EH (cell line): ENCODE measurements around the gene FOXS1.
"Not testable (repeated sequence)": the region's sequence is repeated elsewhere in the genome, so short reads cannot be mapped to it uniquely, and the experiment has no call there.

Experiments
- DNase-seq: peaks from one replicate; pipeline ENCODE4 v3.0.0-alpha.2; 2015; ENCODE audit warnings: low read depth

FOXS1 gene

DNA sequence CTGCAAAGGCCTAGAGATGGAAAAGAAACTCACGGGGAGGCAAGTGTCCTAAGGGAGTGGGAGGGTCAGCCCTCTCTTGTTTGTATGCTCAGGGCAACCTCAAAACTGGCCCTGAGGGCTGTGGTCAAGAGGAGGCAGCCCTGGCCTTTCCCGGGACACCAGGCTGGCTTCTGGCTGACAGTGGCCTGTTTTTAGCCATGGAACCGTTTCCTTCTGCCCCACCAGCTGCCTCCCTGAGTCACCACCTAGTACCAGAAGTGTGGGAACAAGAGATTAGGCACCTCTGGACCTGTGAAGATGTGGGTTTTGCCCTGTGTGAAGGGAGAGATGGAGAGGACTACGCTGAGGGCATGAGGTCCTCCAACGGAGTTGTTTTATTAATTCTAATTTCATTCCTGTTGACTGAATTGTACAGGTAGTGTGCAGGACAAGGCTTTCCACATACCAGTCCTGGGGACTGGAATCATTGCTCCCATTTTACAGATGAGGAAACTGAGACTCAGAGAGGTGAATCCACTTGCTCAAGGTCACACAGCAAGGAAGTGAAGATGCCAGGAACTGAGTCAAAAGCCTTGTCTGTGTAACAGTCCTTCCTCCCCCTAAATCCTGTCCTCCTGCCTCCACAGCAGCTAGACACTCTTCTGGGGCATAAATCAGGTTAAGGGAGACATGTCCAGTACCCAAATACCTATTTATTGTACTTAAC, 5.5 kb downstream of the FOXS1 start:
- DNase-seq, result peak; percentile 55

DNA sequence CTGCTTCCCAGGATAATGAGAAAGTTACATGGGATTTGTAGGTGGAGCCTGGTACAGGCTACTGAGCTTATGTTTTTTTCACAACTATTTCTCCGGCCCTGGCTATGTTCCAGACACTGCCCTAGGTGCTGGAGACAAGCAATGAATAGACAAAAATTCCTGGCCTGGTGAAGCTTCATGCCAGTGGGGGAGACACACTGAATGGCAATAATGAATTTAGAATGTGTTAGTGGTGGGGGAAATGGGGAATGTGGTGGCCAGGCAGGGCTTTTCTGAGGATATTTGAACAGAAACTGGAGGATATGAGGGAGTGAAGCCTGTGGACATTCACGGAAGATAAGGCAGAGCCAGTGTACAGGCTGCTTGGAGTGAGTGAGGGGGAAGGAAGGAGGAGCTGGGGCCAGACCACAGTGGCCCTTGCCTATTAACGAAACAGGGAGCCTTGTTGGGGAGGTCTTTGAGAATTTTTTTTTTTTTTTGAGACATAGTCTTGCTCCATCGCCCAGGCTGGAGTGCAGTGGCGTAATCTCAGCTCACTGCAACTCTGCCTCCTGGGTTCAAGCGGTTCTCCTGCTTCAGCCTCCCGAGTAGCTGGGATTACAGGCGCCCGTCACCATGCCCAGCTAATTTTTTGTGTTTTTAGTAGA, 6.6 kb downstream of the FOXS1 start:
- peak; percentile 53 for DNase-seq

DNA sequence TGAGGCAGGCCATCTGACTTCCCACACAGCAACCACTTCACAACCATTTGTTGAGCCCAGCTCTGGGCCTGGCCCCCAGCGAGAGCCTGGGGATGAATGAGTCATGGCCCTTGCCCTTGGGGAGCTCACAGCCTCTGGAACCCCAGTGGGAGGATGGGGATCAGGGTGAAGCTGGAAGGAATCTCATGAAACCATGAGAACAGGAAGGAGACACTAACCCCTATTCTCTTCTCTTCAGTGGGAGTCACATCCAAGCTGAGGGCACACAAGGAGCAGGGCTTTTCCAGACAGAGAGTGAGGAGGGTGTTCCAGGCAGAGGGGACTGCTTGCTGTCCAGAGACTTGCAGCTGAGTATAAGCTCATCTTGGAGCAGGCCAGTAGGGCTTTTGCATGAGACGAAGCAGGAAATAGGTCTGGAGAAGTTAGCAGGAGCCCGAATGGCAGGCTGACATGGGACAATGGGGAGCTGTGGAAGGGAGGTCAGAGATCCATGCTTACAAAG, 7.5 kb downstream of the FOXS1 start:
- peak; percentile 79 for DNase-seq

DNA sequence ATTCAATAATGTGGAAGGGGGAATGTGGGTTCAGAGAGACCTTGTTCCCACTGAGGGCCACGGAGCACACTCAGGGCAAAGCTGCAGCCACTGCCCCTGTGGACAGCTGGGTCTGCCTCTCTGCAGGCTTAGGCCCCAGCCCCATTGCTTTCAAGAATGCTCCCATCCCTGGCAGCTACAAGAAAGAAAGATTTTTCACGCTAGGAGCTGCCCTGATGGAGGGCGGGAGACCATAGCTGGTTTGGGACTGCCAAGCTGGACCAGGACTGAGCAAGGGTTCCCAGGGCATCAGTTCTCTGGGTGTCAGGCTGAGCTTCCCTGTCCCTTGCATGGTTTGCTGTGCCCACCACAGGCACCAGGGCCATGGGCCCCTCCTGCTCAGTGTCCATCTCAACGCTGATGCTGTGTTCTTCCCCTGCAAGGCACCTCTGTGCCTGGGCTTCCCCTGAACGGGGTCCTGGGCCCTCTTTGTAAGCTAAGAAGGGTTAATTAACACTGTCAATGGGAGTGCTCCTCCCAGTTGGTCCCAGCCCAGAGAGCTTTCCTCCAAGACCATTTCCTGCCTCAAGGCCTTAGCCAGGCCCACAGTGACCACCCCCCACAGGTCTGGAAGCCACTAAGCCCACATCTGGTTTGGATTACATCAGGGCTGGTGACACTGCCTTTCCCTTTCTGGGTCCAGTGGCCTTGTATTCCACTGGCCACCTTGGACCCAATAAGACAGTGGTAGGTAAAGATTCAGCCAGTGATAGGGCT, 8.4 kb downstream of the FOXS1 start:
- DNase-seq, result peak; percentile 79

DNA sequence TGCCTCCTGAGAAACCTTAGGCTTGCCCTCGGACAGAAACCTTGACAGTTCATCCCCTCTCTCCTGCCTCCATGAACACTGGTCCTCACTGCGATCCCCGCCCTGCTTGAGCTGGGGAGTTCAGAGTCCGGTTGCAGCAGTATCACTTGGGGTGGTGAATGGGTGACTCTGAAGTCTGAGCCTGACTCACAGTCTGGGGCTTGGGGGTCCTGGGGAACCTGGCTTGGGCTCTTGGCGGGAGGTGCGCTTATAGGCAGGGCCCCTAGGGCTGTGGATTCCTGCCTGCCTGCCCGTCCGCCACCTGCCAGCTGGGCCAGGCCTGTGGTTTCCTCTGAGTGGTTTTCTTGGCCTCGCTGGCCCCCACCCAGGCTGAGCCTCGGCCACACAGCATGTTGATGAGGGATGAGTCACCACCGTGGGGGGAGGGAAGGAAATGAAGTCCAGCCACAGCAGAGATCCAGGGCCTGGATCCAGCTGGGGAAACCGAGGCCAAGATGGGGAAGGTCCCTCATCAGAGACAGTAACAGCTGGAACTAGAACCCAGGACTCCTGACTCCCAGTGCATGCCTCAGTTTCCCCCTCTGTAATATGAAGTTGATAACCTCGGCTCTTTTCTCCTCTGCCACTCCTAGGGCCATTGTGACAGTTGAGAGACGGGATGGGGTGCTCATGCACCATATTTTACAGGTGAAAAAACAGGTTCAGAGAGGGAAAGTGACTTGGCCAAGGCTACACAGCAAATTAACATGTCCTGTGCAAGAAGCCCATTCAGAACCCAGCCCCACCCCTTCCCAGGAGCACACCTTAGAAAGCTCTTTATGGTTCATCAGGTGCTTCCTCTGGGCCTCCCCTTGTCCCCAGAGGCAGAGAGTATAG, 9.2 kb downstream of the FOXS1 start:
- DNase-seq, result peak; percentile 95

DNA sequence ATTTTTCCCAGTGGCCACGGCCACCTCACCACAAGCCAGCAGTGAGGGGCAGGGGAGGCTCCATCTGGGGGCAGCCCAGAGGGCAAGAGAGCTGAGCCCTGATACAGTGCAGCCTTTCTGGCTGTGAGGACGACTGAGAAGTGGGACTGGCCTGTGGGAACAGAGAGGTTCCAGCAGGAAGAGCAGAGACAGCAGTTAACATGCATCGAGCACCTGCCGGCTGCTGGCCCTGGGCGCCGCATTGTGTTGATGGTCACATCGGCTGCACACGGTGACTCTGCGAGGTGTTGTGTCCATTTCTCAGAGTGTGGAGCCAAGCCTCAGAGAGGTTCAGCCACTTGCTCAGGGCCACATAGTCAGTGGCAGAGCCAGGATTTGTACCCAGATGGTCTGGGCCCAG, 9.8 kb downstream of the FOXS1 start:
- DNase-seq, result no peak

DNA sequence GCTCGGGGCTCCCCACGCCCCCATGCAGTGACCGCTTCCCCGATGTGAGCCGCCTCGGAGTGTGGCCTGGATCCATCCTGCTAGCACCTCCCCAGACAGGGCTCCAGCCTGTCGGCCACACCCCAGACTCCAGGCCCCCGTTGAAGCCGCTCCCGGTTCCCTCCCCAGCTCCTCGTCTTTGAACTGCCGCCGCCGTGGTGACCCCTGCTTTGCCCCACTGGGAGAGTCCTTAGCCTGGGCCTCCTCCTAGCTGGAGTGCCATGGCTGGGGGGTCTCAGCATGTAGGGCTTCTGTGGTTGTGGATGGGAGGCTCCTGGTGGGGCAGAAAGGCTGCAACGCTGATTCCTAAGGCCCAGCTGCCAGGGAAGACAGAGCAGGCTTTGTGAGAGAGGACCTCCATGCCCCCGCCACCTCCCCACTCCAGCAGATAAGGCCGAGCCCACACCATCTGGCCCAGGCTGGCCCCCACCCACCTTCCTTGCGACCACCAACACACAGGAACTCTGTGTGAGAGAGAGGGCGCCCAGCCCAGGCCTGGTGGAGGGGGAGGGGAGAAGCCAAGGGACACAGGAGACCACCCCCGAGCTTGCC, 11.4 kb downstream of the FOXS1 start:
- DNase-seq, result no peak

DNA sequence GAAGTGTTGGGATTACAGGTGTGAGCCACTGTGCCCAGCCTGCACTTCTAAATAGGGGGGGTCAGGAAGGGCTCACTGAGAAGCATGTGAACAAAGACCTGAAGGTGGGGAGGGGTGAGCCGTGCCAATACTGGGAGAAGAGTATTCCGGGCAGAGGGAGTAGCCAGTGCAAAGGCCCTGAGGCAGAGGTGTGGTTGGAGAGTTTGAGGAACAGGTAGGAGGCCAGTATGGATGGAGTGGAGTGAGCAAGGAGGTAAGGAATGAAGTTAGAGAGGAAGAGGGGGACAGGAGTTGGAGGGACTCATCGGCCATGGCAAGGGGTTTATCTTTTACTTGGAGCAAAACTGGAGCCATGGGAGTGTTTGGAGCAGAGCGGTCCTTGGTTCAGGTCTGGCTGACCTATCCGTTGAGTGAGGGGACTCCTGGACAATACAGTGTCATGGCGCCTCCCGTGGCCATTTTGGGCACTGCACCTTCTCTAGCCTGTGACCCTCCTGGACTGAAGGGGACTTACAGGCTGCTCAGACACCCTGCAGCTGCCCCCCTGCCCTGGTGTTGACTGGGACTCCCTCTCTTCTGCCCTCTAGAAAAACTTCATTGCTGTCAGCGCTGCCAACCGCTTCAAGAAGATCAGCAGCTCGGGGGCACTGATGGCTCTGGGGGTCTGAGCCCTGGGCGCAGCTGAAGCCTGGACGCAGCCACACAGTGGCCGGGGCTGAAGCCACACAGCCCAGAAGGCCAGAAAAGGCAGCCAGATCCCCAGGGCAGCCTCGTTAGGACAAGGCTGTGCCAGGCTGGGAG, 12.1 kb downstream of the FOXS1 start:
- DNase-seq, result peak; percentile 50

DNA sequence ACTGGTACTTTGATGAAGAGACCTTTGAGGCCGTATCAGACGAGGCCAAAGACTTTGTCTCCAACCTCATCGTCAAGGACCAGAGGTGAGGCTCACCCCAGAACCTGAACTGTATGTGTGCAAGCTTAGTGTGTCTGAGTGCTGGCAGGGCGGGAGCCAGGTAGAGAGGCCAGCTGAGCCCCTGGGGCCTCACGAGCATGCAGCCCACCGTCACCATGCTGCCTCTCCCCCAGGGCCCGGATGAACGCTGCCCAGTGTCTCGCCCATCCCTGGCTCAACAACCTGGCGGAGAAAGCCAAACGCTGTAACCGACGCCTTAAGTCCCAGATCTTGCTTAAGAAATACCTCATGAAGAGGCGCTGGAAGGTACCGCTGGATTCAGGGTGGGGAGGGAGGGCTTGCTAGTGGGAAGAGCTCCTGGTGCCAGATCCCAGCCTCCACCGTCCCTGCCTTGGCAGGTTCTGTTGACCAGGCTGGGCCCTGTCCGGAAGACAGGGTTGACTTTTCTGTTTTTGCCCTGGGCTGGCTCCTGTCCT, 13.6 kb downstream of the FOXS1 start:
- DNase-seq, result no peak

DNA sequence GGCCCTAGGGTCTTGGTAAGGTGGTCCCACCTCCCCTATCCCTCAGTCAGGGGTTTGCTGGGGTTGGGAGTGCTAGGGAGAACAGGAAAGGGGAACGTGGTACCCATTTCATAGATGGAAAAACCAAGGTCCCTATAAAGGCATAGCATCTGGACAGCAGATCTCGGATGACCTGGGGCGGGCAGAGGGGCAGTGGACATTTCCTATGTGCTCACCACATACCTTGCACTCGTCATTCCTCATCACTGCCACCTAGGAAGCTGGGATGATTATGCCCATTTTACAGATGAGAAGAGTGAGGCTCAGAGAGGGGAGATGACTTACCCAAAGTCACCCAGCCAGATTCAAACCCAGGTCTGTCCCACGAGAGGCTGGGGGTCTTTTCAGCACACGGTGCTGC, 14.2 kb downstream of the FOXS1 start:
- DNase-seq, result no peak

DNA sequence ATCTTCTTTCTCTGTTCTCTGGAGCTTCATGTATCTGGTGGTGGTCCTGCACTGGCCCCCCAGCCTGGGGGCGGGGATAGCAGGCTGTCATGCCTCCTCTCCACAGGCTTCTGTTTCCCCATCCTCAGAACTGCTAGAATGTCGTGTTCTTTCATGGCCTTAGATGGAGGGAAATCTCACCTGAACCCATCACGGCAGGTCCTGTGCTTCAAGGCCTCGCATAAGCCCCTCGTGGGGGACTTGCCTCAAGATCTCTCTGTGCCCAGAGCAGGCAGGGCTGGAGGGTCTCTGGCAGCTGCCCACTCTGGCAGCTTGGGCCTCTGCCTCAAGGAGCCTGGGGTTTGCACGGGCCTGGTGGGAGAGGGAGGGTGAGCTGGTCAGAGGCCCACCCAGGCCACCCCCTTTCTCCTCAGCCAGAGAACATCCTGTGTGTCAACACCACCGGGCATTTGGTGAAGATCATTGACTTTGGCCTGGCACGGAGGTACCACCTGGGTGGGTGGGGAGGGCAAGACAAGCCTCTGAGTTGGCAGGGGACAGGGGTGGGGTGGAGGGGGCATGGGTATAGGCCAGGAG, 14.9 kb downstream of the FOXS1 start:
- DNase-seq, result no peak

DNA sequence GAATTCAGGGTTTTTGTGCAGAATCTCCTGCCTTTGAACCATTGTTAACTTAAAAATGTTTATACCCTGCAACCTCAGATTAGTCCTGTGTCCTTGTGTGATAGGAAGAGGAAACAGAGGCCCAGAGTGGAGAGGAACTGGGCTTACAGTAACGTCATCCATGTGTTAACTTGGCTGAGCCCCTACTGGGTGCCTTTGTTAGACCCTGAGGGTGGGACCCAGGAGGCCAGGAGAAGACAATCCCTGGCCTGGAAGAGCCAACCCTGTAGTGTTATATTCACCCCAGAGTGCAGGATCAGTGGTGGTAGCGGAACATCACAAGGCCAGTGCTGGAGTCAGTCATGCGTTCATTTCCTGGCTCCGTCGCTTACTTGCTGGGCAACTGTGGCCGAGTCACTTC, 15.7 kb downstream of the FOXS1 start:
- no peak for DNase-seq

DNA sequence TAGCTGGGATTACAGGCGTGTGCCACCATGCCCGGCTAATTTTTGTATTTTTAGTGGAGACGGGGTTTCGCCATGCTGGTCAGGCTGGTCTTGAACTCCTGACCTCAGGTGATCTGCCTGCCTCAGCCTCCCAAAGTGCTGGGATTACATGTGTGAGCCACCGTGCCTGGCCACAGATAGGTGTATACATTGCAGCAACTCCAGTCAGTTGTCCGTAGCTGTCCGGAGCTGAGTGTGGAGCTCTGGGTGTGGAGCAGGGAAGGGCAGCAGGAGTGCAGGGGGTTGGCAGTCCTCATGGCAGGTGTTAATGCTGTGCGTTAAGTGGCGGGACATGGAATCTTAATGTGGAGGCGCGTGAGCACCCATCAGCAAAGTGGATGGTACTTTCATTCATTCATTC, 17.4 kb downstream of the FOXS1 start:
- not testable (repeated sequence) for DNase-seq

DNA sequence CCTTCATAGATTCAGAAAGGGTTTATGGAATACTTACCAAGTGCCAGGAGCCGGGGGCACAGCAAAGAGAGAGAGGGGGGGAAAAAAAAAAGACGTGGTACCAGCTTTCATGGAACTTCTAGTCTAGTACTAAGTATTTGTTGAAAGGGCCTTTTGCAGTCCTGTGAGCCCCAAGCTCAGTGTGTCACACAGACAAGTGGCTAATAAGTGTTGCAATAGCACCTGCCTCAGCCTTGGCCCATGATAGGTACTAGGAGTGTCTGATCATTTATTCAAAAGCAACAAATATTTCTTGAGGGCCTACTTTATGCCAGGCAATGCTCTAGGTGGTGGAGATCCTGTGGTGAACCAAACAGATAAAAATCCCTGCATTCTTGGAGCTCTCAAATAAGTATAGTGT, 18.3 kb downstream of the FOXS1 start:
- no peak for DNase-seq

DNA sequence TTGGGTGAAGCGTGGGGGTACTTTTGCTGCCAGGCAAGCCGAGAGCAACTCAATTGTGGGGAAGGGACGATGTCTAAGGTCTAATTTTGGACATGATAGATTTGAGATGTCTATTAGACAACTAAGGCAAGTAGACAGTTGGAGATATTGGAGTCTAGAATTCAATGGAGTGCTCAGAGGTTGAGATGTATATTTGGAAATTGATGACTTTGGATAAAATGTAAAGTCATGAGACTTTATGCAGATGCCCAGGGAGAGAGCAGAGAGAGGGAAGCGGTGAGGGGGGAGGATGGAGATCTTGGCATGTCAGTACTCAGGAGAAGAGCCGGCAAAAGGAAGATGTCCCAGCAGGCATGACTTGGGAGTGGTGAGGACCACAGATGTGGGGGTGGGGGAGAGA, 19.3 kb downstream of the FOXS1 start:
- no peak for DNase-seq

DNA sequence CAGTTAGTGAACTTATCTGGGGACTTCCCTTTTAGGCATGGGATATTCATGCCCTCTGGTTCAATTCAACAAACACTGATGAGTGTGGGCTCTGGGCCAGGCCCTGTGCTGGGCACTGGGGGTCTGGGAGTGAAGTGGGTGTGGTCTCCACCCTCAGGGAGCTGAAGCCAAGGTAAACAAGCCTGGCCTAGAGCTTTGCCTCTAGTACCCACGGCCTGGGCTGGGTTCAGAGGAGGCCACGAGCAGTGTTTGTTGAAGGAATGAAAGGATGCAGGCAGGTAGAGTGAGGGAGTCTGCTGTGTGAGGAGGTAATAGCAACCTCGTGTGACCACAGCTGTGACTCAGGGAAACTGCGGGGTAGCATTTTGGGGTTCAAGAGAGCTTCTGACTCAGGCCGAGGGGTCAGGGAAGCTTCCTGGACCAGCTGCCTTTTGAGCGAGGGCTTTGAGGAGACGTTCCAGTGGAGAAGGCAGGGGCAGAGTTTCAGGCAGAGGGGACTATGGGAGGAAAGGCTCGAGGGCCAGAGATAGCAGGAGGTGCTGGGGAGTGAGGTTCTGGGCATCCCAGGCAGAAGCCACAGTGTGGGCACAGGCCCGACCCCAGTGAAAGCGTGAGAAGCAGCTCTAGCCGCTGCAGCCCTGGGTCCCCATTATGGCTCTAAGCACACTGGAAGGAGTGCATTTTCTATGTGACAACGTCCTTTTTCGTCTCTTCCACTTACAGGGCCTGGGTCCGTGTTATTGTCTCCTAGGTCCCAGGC, 20.7 kb downstream of the FOXS1 start:
- no peak for DNase-seq

DNA sequence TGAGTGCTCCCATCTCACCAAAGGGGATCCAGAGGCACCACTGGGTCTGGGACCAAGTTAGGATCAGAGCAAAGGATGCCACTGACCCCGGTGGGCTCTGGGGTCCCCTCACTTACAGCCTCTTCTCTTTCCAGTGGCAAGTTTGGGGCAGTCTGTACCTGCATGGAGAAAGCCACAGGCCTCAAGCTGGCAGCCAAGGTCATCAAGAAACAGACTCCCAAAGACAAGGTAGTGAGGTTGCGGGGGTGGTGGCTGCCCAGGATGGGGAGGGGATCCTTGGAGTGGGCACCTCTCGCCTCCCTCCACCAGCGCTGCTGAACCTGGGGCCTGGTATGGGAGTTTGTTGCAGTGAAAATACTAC, 21.3 kb downstream of the FOXS1 start:
- DNase-seq, result no peak

DNA sequence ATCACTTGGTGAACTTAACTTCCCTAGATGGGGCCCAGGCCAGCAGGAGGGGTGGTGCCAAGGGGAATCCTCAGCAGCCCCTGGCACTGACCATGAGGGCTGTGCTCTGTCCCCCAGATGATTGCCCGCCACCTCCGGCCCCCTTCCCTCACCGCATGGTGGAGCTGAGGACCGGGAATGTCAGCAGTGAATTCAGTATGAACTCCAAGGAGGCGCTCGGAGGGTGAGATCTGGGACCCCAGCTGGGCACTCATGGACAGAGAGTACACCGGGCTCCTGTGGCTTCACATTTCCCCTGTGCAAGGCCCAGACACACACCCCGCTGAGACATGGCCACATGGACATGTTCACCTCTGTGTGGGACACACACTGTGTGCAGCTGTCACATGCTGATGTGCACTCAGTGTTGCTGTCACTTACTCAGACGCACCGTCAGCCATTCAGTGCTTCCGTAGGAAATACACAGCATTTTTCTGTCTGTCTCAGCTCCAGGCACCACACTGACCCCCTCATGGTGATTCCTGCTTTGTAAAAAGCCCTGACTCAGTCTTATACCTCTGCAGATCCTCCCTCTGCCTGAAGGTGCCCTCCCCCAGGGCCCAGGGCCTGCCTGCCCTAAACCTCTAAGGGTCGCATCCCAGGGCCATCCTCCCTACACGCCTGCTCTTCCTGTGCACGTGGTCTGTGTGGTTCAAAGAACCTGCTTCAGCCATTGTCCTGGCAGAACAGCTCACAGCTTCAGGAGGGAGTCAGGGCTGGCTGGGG, 21.9 kb downstream of the FOXS1 start:
- peak; percentile 31 for DNase-seq
